NCI-H1694 (cell line): Measurements from ENCODE around the gene AMD1.
"Not testable (repeated sequence)": the region's sequence is repeated elsewhere in the genome, so short reads cannot be mapped to it uniquely, and the experiment has no call there.

Experiments
- DNase-seq: peaks from one replicate; lab custom pipeline; 2025; lab: John Stamatoyannopoulos, UW

Gene AMD1

DNA sequence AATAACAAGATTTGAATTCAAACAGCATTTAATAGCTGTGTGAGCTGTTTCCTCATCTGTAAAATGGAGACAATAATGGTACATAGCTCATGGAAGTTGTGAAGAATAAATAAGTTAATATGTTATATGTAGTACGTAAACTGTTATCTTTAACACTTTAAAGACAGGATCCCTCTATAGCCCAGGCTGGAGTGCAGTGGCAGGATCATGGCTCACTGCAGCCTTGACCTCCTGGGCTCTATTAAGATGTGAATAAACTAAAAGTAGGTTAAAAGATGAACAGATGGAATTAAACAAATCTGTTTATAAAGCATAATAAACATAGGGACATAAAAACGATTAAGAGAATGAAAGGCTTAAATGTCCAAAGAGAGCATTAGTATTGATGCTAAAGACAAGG, 3.0 kb downstream of the AMD1 start:
- DNase-seq = no peak

DNA sequence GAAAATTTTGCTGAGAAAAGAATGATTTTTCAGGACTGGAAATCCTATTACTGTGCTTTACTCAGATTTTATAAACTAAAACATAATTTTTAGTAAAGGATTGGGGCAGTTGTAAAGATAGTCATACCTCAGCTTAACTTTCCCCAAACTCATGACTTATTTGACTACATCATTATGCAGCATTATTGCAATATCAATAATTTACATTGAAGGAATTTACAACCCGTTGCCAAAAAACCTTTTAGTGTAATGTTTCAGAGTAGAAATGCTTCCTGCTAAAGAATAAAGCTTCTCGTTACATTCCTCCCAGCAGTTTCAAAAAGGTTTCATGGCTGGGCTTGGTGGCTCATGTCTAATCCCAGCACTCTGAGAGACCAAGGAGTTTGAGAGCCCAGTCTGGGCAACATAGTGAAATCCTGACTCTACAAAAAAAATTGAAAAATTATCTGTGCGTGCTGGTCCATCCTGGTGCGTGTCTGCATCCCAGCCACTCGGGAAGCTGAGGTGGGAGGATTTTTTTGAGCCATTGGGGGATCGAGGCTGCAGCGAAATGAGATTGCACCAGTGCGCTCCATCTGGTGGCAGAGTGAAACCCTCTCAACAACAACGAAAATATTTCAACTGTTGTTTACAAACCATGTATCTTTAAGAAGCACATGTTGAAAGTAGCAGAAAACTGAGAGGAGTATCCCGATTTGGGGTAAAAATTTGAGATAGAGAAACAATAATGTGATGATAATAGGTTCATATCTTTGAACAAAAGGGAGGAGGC, 4.4 kb downstream of the AMD1 start:
- DNase-seq = peak; percentile 9

DNA sequence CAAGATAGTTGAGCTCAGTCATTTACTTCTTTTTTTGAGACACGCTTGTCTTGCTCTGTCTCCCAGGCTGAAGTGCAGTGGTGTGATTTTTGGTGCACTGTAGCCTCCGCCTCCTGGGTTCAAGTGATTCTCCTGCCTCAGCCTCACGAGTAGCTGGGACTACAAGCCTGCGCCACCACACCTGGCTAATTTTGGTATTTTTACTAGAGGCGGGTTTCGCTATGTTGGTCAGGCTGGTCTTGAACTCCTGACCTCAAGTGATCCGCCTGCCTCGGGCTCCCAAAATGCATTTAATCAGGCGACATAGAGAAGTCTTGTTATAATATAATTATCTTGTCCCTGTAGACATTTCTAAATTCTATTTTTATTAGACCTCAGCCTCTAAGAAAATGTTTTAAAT, 6.1 kb downstream of the AMD1 start:
- DNase-seq = no peak

DNA sequence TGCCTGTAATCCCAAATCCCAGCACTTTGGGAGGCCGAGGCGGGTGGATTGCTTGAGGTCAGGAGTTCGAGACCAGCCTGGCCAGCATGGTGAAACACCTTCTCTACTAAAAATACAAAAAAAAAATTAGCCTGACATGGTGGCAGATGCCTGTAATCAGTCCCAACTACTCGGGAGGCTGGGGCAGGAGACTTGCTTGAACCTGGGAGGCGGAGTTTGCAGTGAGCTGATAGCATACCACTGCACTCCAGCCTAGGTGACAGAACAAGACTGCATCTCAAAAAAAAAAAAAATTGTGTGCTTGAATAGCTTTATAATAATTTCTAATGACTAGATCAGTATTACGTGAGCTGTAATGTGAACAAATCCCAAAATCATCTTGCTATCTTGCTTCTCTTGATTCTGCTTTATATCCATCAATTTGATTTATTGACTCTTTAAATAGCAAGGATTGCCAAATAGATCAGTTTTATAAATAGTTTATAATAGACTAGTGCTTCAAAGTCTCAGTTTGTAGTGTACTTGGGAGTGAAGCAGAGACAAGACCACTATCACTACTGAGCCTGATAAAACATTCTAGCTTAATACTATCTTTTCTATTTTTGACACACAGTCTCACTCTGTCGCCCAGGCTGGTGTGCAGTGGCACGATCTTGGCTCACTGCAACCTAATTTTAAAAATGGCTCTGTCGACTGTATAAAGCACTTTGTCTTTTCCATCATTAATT, 7.1 kb downstream of the AMD1 start:
- DNase-seq = no peak

DNA sequence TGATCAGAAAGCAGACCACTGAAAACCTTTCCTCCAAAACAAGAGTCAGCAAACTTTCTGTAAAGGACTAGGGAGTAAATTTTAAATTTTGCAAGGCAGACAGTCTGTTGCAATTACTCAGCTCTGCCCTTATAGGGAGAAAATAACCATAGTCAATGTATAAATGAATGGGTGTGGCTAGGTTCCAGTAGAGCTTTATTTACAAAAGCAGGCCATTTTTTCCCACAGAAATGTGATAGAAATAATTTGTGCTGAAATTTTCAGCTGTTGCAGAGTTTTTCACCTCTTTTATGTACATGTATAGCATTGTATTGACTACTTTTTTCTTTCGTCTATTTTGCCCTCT, 7.7 kb downstream of the AMD1 start:
- no peak for DNase-seq

DNA sequence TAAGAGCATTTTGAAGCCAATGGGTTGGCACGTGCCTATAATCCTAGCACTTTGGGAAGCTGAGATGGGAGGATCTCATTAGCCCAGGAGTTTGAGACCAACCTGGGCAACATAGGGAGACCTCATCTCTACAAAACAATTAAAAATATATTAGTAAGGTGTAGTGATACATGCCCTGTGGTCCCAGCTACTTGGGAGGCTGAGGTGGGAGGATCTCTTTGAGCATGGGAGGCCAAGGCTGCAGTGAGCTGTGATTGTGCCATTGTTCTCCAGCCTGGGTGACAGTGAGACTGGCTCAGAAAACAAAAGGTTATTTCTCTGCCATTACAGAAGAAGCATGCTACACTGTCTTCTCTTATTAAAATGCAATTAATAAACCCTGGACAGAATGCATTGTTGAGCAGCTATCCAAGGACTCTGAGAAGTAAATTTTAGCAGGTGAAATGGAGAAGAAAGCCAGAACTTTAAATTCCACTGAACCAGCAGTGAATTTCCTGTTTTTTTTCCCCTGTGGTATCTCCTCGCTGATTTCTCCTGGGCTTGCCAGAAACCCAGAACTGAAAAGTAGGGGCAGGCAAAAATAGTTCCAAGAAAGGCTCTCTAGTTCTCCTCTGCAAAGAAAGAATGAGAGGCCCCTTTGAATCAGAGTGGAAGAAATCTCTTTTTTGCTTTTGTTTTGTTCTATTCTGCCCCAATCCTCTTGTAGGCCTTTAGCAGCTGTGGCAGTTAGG, 8.4 kb downstream of the AMD1 start:
- DNase-seq = no peak

DNA sequence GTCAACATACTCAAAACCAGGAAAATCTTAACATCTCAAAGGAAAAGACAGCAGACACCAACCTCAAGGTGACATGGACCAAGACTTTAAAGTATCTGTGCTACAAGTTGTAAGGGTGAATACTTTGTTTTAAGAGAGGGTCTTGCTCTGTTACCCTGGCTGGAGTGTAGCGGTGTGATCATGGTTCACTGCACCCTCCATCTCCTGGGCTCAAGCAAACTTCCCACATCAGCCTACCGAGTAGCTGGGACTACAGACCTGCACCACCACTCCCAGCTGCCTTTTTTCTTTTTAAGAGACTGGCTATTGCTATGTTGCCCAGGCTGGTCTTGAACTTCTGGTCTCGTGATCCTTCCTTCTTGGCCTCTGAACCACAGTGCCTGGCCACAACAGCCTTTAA, 9.7 kb downstream of the AMD1 start:
- DNase-seq = no peak

DNA sequence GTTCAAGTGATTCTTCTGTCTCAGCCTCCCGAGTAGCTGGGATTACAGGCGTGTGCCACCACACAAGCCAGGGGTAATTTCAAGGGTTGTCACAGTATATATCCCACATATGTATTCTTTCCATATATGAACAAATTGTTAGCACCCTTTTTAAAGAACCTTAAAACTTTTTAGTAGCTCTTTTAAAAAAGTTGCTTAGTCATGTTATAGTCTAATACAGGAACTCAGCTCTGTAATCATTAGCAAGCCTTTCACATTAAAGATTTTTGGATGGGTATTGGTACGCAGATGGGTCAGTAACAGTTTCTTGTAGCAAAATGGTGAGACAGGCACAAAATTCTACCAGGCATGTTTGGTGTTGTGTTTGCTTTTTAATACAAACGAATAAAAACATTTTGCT, 10.9 kb downstream of the AMD1 start:
- no peak for DNase-seq

DNA sequence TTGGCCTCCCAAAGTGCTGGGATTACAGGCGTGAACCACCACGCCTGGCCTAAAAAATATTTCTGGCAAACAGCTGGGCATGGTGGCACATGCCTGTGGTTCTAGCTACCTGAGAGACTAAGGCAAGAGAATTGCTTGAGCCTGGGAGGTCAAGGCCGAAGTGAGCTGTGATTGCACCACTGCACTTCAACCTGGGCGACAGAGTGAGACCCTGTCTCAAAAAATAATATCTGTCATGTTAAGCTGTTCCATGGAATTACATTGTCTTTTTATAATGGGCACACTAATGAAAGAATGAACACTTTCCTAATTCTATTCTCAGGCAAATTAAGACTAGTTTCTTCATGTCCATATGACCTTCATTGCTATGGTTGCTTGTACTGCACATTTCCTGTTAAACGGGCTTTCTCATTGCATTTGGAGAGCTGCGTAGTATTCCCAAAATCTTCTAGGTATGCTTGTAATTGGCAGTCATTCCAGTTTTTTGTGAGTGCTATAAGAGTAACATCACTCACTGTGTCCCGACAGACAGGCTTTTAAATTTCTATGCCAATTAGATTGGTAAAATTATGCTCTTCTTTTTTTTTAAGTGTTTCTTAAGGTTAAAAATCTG, 12.1 kb downstream of the AMD1 start:
- no peak for DNase-seq

DNA sequence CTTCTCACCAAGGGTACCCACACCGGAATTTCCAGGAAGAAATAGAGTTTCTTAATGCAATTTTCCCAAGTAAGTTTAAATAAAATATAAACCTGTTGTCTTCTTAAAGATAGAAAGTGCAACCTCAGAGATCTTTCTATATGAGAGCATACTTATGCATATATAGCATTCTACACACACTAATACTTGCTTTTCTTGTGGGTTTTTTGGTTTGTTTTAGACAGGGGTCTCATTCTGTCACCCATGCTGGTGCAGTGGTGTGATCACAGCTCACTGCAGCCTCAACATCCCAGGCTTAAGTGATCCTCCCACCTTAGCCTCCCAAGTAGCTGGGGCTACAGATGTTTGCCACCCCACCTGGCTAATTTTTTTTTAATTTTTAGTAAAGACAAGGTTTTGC, 15.7 kb downstream of the AMD1 start:
- DNase-seq = no peak

DNA sequence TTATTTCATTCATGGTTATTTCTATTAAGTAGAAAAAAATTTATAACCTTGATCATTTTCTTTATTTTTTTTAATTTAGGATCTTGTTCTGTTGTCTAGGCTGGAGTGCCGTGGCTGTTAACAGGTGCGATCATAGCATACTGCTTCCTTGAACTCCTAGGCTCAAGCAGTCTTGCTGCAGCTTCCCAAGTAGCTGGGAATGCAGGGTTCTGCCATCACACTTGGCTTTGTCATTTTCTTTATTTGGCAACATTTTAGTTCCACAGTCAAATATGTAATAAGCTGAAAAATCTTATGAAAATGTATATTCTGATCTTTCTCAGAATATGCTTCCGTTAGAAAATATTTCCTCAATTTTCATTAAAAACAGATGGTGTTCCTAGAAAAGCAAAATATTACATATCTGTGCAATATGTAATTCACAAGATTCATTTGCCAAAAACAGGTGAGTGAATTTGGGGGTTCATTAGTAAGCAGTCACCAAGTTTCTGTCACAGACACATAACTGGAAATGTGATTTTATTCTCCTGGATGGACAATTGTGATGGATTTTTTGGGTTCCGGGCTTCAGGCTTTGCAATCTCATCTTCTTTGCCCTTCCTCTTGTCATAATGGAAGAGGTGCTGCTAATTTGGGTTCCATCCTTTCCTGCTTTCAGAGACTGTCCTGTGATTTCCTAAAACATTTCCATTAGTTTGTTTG, 21.5 kb downstream of the AMD1 start:
- DNase-seq = no peak

DNA sequence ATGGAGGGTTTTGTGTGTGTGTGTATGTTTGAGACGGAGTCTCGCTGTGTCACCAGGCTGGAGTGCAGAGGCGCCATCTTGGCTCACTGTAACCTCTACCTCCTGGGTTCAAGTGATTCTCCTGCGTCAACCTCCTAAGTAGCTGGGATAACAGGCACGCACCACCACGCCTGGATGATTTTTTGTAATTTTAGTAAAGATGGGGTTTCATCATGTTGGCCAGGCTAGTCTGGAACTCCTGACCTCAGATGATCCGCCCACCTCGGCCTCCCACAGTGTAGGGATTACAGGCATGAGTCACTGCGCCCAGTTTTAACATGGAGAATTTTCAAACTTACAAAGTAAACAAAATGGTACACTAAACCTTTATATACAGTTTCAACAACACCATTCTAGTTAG, 22.8 kb downstream of the AMD1 start:
- no peak for DNase-seq

DNA sequence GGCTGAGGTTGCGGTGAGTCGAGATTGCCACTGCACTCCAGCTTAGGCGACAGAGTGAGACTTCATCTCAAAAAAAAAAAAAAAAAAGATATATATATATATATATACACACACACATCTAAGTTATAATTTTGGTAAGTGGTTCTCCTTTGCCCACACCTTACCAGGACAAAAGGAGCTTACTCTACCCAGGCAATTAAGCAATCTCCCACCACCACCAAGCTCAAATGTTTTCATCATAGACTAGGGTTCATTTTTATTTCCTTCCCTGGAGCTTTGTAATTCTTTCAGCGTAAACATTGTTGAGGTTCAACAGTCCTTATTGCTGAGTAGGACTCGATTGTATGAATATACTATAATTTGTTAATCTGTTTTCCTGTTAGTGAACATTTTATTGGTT, 23.5 kb downstream of the AMD1 start:
- DNase-seq = no peak

DNA sequence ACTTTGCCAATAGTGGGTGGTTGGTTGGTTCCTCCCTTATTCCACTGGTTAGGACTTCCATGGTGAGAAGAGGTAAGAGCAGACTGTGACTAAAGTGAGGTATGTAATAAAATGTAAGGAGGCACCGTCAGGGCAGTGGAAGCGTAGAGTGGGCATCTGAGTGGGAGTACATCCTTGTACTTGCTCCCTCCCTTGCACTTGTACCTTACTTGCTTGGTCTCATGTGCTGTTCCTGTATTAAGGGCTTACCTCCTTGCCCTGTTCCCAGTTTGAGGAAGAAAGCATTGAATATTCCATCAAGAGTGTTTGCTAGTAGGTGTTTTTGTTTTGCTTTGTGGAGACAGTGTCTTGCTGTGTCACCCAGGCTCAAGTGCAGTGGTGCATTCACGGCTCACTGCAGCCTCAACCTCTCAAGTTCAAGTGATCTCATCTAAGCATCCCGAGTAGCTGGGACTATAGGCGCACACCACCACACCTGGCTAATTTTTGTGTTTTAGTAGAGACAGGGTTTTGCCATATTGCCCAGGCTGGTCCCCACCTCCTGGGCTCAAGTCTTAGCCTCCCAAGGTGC, 25.5 kb downstream of the AMD1 start:
- DNase-seq = no peak

DNA sequence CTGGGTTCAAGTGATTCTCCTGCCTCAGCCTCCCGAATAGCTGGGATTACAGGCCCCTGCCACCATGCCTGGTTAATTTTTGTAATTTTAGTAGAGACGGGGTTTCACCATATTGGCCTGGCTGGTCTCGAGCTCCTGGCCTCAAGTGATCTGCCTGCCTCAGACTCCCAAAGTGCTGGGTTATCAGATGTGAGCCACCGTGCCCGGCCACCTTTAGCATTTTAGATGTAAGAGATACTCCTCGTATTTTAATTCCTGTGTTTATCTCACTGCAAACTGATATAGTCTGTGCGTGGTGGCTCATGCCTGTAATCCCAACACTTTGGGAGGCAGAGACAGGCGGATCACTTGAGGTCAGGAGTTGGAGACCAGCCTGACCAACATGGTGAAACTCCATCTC, 27.0 kb downstream of the AMD1 start:
- not testable (repeated sequence) for DNase-seq

DNA sequence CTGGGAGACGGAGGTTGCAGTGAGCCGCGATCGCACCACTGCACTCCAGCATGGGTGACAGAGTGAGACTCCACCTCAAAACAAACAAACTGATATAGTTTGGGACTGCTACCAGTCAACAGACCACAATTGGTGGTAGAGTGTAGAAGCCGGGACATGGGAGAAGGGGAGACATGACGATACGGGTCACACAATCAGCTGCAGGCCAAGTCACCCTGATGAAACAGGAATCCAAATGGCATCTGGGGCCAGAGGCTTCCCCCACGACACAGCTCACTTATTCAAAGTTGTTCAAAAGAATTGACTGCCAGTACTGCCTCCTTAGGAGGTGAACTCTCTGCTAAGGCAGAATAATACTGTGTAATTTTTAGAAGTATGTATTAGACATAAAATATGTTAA, 27.5 kb downstream of the AMD1 start:
- DNase-seq = no peak

DNA sequence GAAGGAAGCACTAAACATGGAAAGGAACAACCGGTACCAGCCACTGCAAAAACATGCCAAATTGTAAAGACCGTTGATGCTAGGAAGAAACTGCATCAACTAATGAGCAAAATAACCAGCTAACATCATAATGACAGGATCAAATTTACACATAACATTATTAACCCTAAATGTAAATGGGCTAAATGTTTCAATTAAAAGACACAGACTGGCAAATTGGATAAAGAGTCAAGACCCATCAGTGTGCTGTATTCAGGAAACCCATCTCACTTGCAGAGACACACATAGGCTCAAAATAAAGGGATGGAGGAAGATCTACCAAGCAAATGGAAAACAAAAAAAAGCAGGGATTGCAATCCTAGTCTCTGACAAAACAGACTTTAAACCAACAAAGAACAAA, 31.7 kb downstream of the AMD1 start:
- not testable (repeated sequence) for DNase-seq

DNA sequence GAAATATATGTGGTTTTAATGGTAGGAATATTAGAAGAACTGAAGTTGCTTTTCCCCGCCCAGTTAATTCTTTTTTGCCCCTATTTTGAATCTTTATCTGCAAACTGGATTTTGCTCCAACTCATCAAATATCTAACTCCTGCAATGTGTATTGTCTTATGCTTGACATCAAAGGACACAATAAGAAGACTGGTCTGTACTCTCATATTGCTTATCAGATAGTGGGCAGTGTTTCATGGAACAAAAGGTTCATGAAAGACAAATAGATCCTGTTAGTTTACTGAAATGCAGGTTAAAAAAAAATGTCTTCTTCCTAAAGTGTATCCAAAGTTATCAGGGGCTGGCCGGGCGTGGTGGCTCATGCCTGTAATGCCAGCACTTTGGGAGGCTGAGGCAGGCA, 56.2 kb downstream of the AMD1 start:
- DNase-seq = no peak

DNA sequence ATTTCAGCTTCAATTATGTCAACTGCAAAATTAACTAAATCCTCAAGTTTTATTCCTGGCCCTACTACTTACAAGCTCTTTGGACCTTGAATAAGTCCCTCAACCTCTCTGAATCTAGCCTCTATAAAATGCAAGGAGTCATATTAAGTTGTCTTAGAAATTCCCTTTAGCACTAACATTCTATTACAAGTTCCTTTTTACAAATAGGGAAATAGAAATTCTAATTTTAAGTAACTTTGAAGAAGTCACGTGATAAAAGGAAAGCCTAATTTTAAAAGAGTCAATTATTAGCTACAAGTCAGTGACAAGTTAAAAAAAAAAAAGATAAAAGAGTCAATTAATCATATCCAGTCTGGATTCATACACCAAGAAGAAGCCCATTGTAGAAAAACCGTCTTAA, 59.3 kb downstream of the AMD1 start:
- no peak for DNase-seq

DNA sequence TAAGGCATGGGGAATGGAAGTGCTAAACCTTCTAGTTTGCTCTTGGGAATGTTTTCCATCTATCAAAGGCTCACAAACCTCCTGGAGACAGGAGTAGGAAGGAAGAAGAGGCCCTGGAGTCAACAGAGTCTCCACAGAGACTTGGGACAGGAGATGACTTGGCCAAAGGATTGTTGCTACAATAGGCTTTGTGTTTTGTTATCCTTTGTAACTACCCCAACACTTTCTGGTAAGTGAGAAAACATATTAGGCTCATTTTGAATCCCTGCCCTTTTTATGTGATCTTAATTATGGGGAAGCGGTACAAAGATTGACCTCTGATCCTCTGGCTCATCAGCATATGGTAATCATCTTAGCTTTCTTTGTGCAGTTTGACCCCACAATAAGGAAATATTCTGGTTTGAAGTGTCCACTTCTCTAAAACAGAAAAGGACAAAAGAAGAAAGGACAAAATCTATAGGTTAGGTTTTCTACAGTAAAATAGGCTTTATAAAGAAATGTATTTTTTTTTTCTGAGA, 59.9 kb downstream of the AMD1 start:
- DNase-seq = no peak

DNA sequence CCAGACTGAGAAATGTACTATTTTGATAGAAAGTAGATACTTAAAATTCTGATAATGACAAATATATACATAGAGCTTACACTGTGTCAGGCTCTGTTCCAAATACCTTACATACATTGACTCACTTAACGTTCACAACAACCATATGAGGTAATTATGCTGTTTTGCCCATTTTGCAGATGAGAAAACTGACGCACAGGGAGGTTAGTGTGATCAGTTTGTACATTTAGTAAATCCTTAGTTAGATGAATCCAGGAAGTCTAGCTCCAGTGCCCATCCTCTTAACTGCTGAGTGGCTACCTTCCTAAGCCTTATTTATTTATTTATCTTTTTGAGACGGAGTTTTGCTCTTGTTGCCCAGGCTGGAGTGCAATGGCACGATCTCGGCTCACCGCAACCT, 60.6 kb downstream of the AMD1 start:
- no peak for DNase-seq

DNA sequence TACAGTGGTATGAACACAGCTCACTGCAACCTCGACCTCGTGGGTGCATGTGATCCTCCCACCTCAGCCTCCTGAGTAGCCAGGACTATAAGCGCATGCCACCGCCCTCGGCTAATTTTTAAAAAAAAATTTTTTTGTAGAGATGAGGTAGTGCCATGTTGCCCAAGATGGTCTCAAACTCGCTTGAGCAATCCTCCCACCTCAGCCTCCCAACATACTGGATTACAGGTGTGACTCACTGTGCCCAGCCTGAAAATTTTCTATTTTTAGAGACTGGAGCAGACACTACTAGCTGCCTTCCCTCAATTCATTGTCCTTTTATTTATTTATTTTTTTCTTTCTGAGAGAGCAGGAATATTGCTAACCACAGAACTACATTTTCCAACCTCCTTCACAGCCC, 63.6 kb downstream of the AMD1 start:
- no peak for DNase-seq
